Progenitor cell of endocrine pancreas (in vitro differentiated cells): Measurements from ENCODE around the gene HAGH. TPM values are rescaled to one million over a fixed set of nuclear protein-coding genes. Genes with fewer than 3 reads are reported as not detected.

Source experiments
- DNase-seq: peaks from one replicate; pipeline ENCODE4 v3.0.0; 2021; ENCODE audit warnings: low spot score; ENCODE audit not compliant: unreplicated experiment
- H3K27ac Mint-ChIP-seq: 2 replicates; pipeline ENCODE4 v1.8.0; 2021; ENCODE audit warnings: mild to moderate bottlenecking, moderate library complexity, mixed read lengths
- H3K27me3 Mint-ChIP-seq: 2 replicates; pipeline ENCODE4 v1.8.0; 2021; ENCODE audit warnings: mixed read lengths
- H3K36me3 Mint-ChIP-seq: 2 replicates; pipeline ENCODE4 v1.8.0; 2022; ENCODE audit warnings: mixed read lengths; ENCODE audit not compliant: insufficient read depth
- H3K4me1 Mint-ChIP-seq: 2 replicates; pipeline ENCODE4 v1.8.0; 2021; ENCODE audit warnings: low read depth, mixed read lengths
- H3K4me3 Mint-ChIP-seq: 2 replicates; pipeline ENCODE4 v1.8.0; 2021; ENCODE audit warnings: low read depth, mild to moderate bottlenecking, moderate library complexity, mixed read lengths
- H3K9me3 Mint-ChIP-seq: 2 replicates; pipeline ENCODE4 v1.8.0; 2021; ENCODE audit warnings: low read depth, mixed read lengths
- total RNA-seq: library from RNA; stranded (reverse); gene quantifications from 2 replicates; pipeline ENCODE4 v1.2.1, GENCODE V29; 2021
- TF ChIP-seq, protein P1 (sequence below): fragments of 200-600 bp; sonication (generic); IDR thresholded peaks from one replicate; pipeline ENCODE4 v1.5.0; 2021; ENCODE audit warnings: antibody characterized with exemption, mild to moderate bottlenecking; ENCODE audit not compliant: unreplicated experiment

The HAGH gene
- total RNA-seq, 1 donor from 2014 or later: 43.6 TPM

- Mint-ChIP-seq H3K4me1 (peaks cover 9% of the 10 kb centered on the region), H3K36me3 (peaks cover 4% of the 10 kb centered on the region), H3K27ac (no peak overlapping the region), H3K27me3 (no peaks in the 10 kb centered on the region), H3K9me3 (no peaks in the 10 kb centered on the region), H3K4me3 (no peak overlapping the region)
- DNase-seq: no peak
- TF ChIP-seq, protein P1, sequence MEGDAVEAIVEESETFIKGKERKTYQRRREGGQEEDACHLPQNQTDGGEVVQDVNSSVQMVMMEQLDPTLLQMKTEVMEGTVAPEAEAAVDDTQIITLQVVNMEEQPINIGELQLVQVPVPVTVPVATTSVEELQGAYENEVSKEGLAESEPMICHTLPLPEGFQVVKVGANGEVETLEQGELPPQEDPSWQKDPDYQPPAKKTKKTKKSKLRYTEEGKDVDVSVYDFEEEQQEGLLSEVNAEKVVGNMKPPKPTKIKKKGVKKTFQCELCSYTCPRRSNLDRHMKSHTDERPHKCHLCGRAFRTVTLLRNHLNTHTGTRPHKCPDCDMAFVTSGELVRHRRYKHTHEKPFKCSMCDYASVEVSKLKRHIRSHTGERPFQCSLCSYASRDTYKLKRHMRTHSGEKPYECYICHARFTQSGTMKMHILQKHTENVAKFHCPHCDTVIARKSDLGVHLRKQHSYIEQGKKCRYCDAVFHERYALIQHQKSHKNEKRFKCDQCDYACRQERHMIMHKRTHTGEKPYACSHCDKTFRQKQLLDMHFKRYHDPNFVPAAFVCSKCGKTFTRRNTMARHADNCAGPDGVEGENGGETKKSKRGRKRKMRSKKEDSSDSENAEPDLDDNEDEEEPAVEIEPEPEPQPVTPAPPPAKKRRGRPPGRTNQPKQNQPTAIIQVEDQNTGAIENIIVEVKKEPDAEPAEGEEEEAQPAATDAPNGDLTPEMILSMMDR: no peak
Observed at GRCh38 chr16:1768061-1768766, 58.4 kb downstream of the HAGH start.

GRCh38 chr16:1767116-1767994 lies 59.3 kb downstream of the HAGH start:
- H3K4me1 Mint-ChIP-seq: peaks cover 7% of the 10 kb centered on the region
- H3K27ac Mint-ChIP-seq: no peak overlapping the region
- DNase-seq: no peak
- TF ChIP-seq, protein P1: no peak
- H3K9me3 Mint-ChIP-seq: no peaks in the 10 kb centered on the region
- peaks cover 4% of the 10 kb centered on the region for H3K36me3 Mint-ChIP-seq
- H3K4me3 Mint-ChIP-seq: no peak overlapping the region
- H3K27me3 Mint-ChIP-seq: no peaks in the 10 kb centered on the region

GRCh38 chr16:1766701-1767100 lies 59.9 kb downstream of the HAGH start:
- no peak for DNase-seq
- Mint-ChIP-seq H3K27me3 (no peaks in the 10 kb centered on the region), H3K4me1 (peaks cover 2% of the 10 kb centered on the region), H3K36me3 (peaks cover 4% of the 10 kb centered on the region), H3K9me3 (no peaks in the 10 kb centered on the region), H3K4me3 (no peak overlapping the region), H3K27ac (no peak overlapping the region)
- TF ChIP-seq, protein P1: no peak

DNA sequence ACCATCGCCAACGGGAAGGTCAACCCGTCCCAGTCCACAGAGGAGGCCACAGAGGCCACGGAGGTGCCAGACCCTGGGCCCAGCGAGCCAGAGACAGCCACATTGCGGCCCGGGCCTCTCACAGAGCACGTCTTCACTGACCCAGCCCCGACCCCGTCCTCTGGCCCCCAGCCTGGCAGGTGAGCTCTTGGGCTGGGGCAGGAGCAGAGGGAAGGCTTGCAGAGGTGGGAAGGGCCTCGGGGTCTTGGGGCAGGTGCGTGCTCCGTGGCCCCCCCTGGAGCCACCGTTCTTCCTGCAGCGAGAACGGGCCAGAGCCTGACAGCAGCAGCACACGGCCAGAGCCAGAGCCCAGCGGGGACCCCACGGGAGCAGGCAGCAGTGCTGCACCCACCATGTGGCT lies 60.4 kb downstream of the HAGH start:
- H3K4me1 Mint-ChIP-seq: peaks cover 1% of the 10 kb centered on the region
- no peaks in the 10 kb centered on the region for H3K27me3 Mint-ChIP-seq
- TF ChIP-seq, protein P1: no peak
- peaks cover 4% of the 10 kb centered on the region for H3K36me3 Mint-ChIP-seq
- H3K27ac Mint-ChIP-seq: no peak overlapping the region
- no peaks in the 10 kb centered on the region for H3K9me3 Mint-ChIP-seq
- no peak overlapping the region for H3K4me3 Mint-ChIP-seq
- DNase-seq: no peak

- H3K9me3 Mint-ChIP-seq: no peaks in the 10 kb centered on the region
- no peak overlapping the region for H3K4me3 Mint-ChIP-seq
- peaks cover 4% of the 10 kb centered on the region for H3K36me3 Mint-ChIP-seq
- no peaks in the 10 kb centered on the region for H3K27me3 Mint-ChIP-seq
- H3K4me1 Mint-ChIP-seq: peaks cover 1% of the 10 kb centered on the region
- no peak overlapping the region for H3K27ac Mint-ChIP-seq
- TF ChIP-seq, protein P1: no peak
- no peak for DNase-seq
Observed at GRCh38 chr16:1765826-1766225, 60.8 kb downstream of the HAGH start.
